Stimulated activated CD4-positive, alpha-beta T cell treated with anti-CD3 and anti-CD28 coated beads, Interleukin-4, amount 100 ng/mL, for 48 hours (primary cell): Measurements from ENCODE around the gene TNC.

Source experiments
- DNase-seq, 2 donors: peaks; one replicate each; pipeline ENCODE4 v3.0.0-alpha.2; 2020; ENCODE audit warnings: low read depth in 2 of 2

The TNC gene

GRCh38 chr9:115050002-115050490 lies 67.9 kb downstream of the TNC start:
- no peak for DNase-seq

- DNase-seq, result no peak
Observed at GRCh38 chr9:115046824-115047223, 71.1 kb downstream of the TNC start.

DNA sequence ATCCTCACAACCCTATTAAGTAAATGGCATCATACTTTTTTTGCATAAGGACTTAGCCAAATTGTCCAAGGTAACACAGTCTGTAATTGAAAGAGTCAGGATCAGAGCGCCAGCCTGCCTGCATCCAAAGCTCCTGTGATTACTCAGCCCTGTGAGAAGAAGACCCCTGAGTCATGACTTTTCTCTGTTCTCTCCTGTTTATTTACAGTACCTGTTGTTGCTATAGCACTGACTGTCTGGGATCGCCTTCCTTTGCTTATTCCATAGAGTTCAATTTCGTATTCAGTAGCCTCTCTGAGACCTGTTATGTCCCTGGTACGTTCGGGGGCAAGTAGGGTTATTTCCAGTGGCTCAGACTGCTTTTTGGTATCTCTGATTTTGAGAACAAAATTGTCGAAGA lies 71.8 kb downstream of the TNC start:
- DNase-seq, result no peak

DNA sequence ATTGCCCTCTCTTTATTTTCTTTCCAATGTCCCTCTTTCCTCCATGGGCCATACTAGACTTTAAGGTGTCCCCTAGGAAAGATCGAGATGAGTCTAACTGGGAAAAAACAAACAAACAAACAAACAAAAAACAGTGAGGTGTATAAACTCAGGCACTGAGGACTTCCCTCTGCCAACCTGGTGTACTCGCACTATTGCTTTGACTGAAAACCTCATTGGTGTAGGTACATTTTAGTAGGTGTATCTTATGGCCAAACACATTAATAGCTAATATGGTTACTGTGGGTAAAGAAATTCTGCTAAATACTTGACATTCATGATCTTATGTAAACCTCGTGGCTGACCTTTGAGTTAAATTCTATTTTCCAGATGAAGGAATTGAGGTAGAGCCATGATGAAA lies 74.3 kb downstream of the TNC start:
- no peak for DNase-seq

DNA sequence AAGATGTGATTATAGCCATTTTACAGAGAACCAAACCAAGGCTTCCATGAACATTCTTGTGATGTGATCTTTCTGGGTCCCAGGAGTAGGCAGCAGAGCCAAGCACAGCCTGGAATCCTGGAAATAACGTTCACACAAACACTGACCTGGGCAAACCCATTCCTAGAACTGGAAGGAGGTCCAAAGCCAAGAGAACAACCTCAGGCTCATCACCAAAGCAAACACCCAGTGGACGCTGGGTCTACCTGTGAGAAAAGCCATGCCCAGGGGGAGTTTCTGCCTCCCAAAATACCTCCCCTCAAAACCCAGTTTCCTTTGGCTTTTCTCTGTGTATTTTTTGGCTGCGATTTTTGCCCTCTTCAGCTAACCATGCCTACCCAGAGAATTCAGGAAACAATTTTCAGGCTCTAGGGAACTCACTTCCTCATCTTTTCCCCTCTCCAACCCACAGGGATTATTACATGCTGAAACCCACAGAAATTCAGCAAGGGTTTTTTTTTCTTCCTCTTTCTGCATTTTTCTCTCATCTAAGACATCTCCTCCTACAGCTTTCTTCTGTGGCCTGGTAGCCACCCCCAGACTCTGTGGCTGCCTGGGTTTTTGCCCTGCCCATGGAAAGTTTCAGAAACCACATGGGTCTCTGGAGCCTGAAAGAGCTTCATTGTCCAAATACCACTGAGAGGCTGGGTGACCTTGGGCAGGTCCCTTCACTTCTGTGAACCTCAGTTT lies 75.0 kb downstream of the TNC start:
- DNase-seq, result peak; percentile 8 to 34

DNA sequence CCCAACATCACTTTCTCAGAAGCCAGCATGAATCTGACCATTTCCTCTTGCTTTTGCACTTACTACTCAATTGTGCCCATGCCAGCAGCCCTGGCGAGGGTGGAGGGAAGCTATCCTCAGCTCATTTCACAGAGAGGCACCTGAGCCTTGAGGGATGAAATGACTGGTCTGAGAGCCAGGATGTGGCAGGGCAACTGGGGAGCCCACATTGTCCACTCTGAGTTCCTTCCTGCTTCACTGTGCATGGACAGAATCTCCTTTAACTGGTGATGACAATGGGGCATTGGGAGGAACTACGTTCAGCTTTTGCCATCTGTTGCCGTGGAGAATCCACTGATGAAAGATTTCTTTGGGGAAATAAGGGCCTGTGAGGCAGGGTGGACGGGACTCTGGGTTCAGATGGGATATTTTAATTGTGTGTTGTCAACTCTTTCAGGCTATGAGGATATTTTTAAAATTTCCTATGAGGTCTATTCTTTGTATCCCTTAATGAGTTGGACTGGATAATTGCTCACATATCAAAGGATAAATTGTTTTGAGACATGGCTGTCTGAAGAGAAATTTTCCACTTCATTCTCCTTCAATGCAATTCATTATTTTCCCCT lies 78.3 kb downstream of the TNC start:
- DNase-seq, result no peak

GRCh38 chr9:115038178-115038577 lies 79.8 kb downstream of the TNC start:
- DNase-seq, result no peak

DNA sequence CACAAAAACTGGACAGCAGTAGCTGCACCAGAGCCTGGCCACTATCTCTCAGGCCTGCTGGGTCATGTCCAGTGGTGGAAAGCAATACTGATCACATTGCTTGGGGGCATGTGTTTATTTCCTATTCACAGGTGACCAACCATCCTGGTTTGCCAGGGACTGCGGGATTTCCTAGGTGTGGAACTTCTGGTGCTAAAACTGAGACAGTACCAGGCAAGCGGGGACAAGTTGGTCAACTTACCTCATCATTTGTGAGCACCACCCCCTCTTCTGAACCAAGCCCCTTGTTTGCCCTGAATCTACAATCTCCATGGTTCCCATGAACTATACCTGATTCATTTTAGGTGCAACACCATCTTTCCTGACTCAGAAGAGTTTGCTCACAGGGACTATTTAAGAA lies 81.3 kb downstream of the TNC start:
- DNase-seq, result no peak

- peak in 1 of 2 donors; percentile 47 for DNase-seq
Observed at GRCh38 chr9:115035841-115036612, 81.9 kb downstream of the TNC start.

- no peak for DNase-seq
Observed at GRCh38 chr9:115034801-115035200, 83.2 kb downstream of the TNC start.

DNA sequence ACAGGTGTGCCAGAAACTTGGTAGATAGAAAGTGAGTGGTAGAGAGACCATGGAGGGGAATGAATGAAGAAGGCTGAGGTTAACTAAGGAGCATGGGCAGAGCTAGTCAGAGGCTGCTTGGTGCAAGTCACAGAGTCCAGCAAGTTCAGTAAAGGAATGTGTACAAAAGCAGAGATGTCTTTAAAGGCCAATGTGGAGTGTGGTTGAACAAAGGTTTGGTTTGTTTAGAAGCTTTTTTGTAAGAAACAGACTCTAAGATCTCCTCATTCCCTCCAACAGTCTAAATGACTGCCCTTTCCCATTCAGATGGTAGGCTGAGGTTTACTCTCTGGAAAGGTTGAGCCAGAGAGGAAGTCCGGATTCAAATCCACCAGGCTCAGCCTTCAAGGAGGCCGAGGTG lies 84.2 kb downstream of the TNC start:
- DNase-seq, result no peak

DNA sequence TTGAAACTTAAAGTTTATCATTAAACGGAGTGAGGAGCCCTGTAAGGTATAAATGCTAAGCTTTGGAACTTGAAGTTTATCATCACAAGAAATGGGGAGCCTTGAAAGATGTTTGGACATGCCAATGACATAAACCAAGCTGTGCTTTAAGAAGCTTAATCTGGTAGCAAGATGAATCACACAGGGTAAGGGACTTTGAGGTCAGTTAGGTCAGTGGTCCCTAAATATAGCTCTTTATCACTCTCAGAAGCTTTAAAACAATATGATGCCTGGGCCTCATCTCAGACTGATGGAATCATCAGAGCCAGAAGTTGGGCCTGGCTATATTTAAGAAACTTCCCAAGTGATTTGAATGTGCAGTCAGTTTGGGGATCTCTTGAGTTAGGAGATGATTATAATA lies 85.7 kb downstream of the TNC start:
- no peak for DNase-seq

DNA sequence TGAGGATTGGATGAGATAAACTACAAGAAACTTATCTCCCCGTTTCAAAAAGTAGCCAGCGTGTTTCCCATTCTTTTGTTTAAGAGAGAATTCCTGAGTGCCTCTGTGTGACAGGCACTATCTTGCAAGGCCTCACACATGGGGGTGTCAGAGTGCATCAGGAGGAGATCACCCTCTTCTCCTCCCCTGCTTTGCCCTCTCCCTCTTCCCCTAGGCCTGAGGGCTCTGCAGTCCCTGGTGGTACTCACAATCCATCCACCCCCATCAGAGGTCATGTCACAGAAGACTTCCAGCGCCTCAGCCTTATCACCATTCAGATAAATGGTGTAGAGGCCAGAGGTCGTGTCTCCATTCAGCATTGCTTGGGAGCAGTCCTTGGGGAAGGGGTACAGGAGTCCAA lies 88.0 kb downstream of the TNC start:
- DNase-seq, result no peak

GRCh38 chr9:115025721-115026120 lies 92.2 kb downstream of the TNC start:
- DNase-seq, result no peak

GRCh38 chr9:115024925-115025535 lies 92.9 kb downstream of the TNC start:
- no peak for DNase-seq

DNA sequence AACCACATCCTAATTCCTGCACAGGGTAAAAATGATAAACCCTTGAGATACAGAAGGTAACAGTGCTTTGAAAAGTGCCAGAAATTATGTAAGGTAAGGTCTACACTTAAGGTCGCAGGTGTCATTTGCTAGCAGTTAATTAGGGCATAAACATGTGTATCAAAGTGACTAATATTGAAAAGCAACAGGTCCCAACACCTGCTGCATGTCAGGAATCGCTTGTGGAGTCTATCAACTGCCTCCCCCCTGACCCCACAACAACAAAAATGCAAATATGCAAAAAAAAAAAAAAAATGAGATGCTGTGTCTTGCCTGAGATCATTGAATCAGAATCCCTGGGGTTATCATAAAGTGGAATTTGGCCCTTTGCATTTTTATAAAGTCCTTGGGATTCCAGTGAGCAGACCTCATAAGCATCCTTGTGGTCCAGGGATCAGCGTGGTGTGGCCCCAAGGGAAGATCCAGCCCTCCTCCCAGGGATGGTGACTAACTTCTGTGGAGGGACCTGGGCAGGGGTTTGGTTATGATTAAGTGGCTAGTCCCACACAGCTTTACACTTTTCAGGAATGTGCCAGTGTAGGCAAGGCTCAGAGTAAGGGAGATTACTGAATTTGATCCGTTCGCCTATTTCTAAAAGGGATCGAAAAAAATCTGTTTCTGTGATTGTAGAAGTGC lies 95.1 kb downstream of the TNC start:
- no peak for DNase-seq

DNA sequence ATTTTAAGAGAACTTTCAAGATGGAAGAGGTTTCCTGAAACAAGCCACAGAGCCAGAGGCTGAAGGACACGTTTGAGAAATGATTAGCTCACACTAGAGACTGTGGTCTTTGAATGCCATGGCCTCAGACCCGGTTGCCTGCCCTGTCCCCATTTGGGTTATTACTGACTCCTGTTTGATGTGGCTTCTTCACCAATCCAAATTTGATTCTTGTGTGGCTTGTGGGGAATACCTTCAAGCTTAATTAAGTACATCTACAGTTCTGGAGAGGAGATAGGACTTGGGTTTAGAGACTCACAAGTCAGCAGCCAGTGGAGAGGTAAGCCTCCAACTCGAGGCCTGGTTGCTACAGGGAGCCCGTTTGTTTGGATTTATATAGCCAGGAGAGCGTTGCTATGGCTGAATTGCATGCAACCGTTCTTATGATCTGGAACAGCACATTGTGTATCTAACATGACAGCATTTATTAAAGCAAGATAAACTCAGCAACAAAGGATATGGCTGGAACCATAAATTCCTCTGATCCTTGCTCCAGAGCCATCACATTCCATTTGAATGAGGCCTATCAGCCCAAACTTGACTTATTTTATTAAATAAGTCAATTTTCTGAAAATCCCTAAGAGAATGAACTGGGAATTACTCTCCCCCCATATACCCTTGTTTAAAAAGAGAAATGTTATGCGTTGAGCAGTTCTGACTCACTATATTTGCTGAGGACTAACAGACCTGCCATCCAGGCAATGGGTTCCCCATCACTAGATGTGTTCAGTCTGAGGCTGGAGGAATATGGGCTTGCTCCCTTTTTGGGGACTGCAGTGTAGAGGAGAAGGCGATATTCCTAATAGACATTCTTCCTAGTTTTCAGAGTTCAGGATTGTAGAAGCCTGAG lies 99.2 kb downstream of the TNC start:
- no peak for DNase-seq

- no peak for DNase-seq
Observed at GRCh38 chr9:115016344-115016743, 101.6 kb downstream of the TNC start.

DNA sequence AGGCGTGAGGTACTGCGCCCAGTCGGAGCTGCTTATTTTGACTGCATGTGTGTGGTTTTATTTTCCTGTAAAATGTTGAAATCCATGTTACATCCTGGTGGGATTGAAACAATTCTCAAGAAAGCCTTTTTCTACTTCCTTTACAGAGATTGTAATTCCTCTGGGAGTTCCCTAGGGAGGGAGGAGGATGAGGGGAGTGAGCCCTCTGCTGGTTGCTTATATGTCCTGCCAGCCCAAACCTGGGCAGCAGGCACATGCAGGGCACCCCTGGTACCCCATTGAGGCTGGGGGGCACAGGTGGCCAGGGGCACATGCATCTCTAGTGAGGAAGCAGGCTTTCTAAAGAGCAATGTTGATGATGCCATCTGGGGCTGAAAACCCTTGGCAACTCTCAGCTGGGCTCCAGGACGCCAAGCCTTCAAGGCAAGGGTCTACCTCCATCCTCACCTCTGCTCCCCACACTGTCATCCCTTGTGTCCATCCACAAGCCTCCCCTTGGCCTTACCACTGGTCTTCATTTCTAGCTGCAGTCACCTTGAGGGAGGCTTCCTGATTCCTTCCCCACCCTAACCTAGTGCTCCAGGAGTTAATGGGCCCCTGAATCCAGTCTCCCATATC lies 102.8 kb downstream of the TNC start:
- no peak for DNase-seq

DNA sequence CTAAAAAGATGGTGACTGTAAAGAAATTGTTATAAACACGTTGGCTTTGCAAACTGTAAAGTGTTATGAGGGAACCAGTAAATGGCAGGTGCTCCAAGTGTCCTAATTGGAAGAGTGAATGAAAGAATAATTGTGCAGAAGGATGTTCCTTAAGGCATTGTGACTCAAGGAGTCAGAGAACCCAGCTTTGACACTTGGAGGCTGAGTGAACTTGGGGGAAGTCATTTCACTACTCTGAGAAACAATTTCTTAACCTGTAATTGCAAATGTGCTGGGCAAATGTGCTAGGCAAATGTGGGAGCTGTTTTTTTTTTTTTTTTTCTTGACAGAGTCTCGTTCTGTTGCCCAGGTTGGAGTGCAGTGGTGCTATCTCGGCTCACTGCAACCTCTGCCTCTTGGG lies 103.5 kb downstream of the TNC start:
- DNase-seq, result no peak
